Fibroblast of lung (primary cell): ENCODE results near the gene CDK15. TPM values are rescaled to one million over a fixed set of nuclear protein-coding genes. Genes with fewer than 3 reads are reported as not detected.

ENCODE experiments used
- DNase-seq, 2 donors: peaks; one replicate each; pipeline versions ENCODE4 v3.0.0 to v3.0.0-alpha.2; 2010; ENCODE audit warnings: low read depth in 2 of 2
- H2AFZ ChIP-seq: 2 replicates; pipeline ENCODE4 v1.5.1; 2012; ENCODE audit warnings: low read length, control low read depth, inconsistent platforms
- H3K27ac ChIP-seq: 2 replicates; pipeline ENCODE4 v1.5.1; 2011; ENCODE audit warnings: low read length, control low read depth; ENCODE audit not compliant: insufficient read depth
- H3K27me3 ChIP-seq: 2 replicates; pipeline ENCODE4 v1.5.1; 2011; ENCODE audit warnings: mild to moderate bottlenecking, low read length; ENCODE audit not compliant: control insufficient read depth, insufficient read depth
- H3K36me3 ChIP-seq: 2 replicates; pipeline ENCODE4 v1.5.1; 2011; ENCODE audit warnings: low read length; ENCODE audit not compliant: control insufficient read depth, insufficient read depth
- H3K4me1 ChIP-seq: 2 replicates; pipeline ENCODE4 v1.5.1; 2011; ENCODE audit warnings: low read length; ENCODE audit not compliant: control insufficient read depth, insufficient read depth; ENCODE audit errors: extremely low read depth
- H3K4me2 ChIP-seq: 2 replicates; pipeline ENCODE4 v1.5.1; 2011; ENCODE audit warnings: low read length, control low read depth; ENCODE audit not compliant: insufficient read depth; ENCODE audit errors: extremely low read depth
- H3K4me3 ChIP-seq, 4 experiments: fragments of 200-600 bp in 1 of 4; sonication (generic) in 1 of 4; replicated peaks in 1 of 4; 2 replicates each; pipeline ENCODE4 v1.5.1; 2011 to 2016; ENCODE audit warnings: low read length in 4 of 4, low read depth in 3 of 4, mild to moderate bottlenecking in 3 of 4, control low read depth in 2 of 4, inconsistent platforms in 1 of 4, mixed read lengths in 1 of 4; ENCODE audit not compliant: insufficient read depth in 1 of 4; ENCODE audit errors: control extremely low read depth in 1 of 4
- H3K79me2 ChIP-seq: 2 replicates; pipeline ENCODE4 v1.5.1; 2012; ENCODE audit warnings: mild to moderate bottlenecking, low read length, inconsistent platforms; ENCODE audit not compliant: control insufficient read depth, insufficient read depth
- H3K9ac ChIP-seq: 2 replicates; pipeline ENCODE4 v1.5.1; 2011; ENCODE audit warnings: mild to moderate bottlenecking, low read length, control low read depth; ENCODE audit not compliant: insufficient read depth
- H3K9me3 ChIP-seq: 2 replicates; pipeline ENCODE4 v1.5.1; 2012; ENCODE audit warnings: low read depth, low read length; ENCODE audit not compliant: control insufficient read depth, insufficient read depth
- H4K20me1 ChIP-seq: 2 replicates; pipeline ENCODE4 v1.5.1; 2011; ENCODE audit warnings: low read length; ENCODE audit not compliant: control insufficient read depth, insufficient read depth; ENCODE audit errors: extremely low read depth
- CTCF ChIP-seq, 2 donors: IDR thresholded peaks in 1 of 2; conservative IDR thresholded peaks in 1 of 2; 1 replicate in 1 of 2; 2 replicates in 1 of 2; pipeline ENCODE4 v1.5.1; 2011 to 2012; ENCODE audit warnings: low read length in 2 of 2, control low read depth in 1 of 2, inconsistent platforms in 1 of 2, low read depth in 1 of 2, mild to moderate bottlenecking in 1 of 2
- EZH2 ChIP-seq: IDR thresholded peaks from 2 replicates; pipeline ENCODE4 v1.5.1; 2012; ENCODE audit warnings: low read length, control low read depth, mild to moderate bottlenecking; ENCODE audit errors: missing control alignments
- polyA plus RNA-seq, 2 donors: library from polyadenylated mRNA; depleted of rRNA in 1 of 2; stranded (reverse) in 1 of 2; unstranded in 1 of 2; fragments of >200 nt; gene quantifications; 2 replicates each; pipeline ENCODE4 v1.2.1, GENCODE V29; 2011 to 2012; ENCODE audit warnings: missing spikeins in 1 of 2
- total RNA-seq: library from RNA; depleted of rRNA; stranded (reverse); fragments of >200 nt; gene quantifications from 2 replicates; pipeline ENCODE4 v1.2.1, GENCODE V29; 2014

CDK15 gene
- total and polyA plus RNA-seq, 2 donors (not counting 1 experiment from before 2014, with no cell fraction given), result 2.3 to 5.1 TPM

DNA sequence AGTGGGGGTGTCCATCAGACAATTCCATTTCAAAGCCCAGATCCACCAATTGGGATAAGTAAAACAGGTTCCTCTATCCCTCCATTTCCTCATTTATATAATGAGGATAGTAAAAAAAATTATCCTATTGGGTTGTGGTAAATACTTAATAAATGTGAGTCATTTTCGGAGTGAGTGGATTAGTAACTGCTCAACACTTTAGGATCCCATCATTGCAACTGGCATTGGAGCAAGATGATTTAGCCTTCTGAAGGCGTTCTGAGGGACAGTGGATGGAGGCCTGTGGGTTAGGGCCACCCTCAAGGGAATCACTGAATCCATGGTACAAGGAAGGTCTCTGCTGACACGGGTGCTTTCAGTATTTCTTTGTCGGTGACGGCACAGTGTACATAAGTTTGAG, 118.7 kb downstream of the CDK15 start:
- no peak overlapping the region for H3K4me2 ChIP-seq
- H3K79me2 ChIP-seq, result no peaks in the 10 kb centered on the region
- H3K9me3 ChIP-seq, result no peaks in the 10 kb centered on the region
- DNase-seq, result peak in 1 of 2 donors; percentile 39
- no peak for TF ChIP-seq EZH2
- TF ChIP-seq CTCF (conservative IDR thresholded peaks at IDR 0.05 in 1 of 2, IDR thresholded peaks at IDR 0.05 in 1 of 2; ENCODE audit: low read depth in 1 of 2, low read length in 2 of 2), result no peak
- no peak overlapping the region for H3K27ac ChIP-seq
- H3K4me3 ChIP-seq, result no peak overlapping the region
- H3K4me1 ChIP-seq, result no peaks in the 10 kb centered on the region
- no peaks in the 10 kb centered on the region for H4K20me1 ChIP-seq
- H3K9ac ChIP-seq, result no peak overlapping the region
- H3K36me3 ChIP-seq, result no peaks in the 10 kb centered on the region
- no peak overlapping the region for H2AFZ ChIP-seq
- H3K27me3 ChIP-seq, result peaks cover 12% of the 10 kb centered on the region

GRCh38 chr2:201926067-201926466, 119.7 kb downstream of the CDK15 start:
- no peak overlapping the region for H3K9ac ChIP-seq
- no peak overlapping the region for H3K27ac ChIP-seq
- no peaks in the 10 kb centered on the region for H3K9me3 ChIP-seq
- H3K4me3 ChIP-seq, result no peak overlapping the region
- H4K20me1 ChIP-seq, result no peaks in the 10 kb centered on the region
- TF ChIP-seq CTCF (conservative IDR thresholded peaks at IDR 0.05 in 1 of 2, IDR thresholded peaks at IDR 0.05 in 1 of 2; ENCODE audit: low read depth in 1 of 2, low read length in 2 of 2), result no peak
- no peak for TF ChIP-seq EZH2
- H3K4me1 ChIP-seq, result no peaks in the 10 kb centered on the region
- no peaks in the 10 kb centered on the region for H3K79me2 ChIP-seq
- no peak overlapping the region for H3K4me2 ChIP-seq
- no peaks in the 10 kb centered on the region for H3K36me3 ChIP-seq
- peaks cover 12% of the 10 kb centered on the region for H3K27me3 ChIP-seq
- H2AFZ ChIP-seq, result no peak overlapping the region
- no peak for DNase-seq

GRCh38 chr2:201928363-201928762, 122.0 kb downstream of the CDK15 start:
- no peak overlapping the region for H2AFZ ChIP-seq
- no peaks in the 10 kb centered on the region for H3K4me1 ChIP-seq
- no peak overlapping the region for H3K9ac ChIP-seq
- H3K27me3 ChIP-seq, result peaks cover 8% of the 10 kb centered on the region
- H3K27ac ChIP-seq, result no peak overlapping the region
- H3K9me3 ChIP-seq, result no peaks in the 10 kb centered on the region
- H3K36me3 ChIP-seq, result no peaks in the 10 kb centered on the region
- TF ChIP-seq EZH2, result no peak
- TF ChIP-seq CTCF (conservative IDR thresholded peaks at IDR 0.05 in 1 of 2, IDR thresholded peaks at IDR 0.05 in 1 of 2; ENCODE audit: low read depth in 1 of 2, low read length in 2 of 2), result no peak
- H3K79me2 ChIP-seq, result no peaks in the 10 kb centered on the region
- no peak overlapping the region for H3K4me3 ChIP-seq
- no peak for DNase-seq
- H4K20me1 ChIP-seq, result no peaks in the 10 kb centered on the region
- no peak overlapping the region for H3K4me2 ChIP-seq
